ENCODE measurements around the gene KCNE3. TPM values are rescaled to one million over a fixed set of nuclear protein-coding genes. Genes with fewer than 3 reads are reported as not detected.

KCNE3 gene
- total and polyA plus RNA-seq, 10 of the 15 experiments (the other 5 are each of a cell fraction or from before 2014, with no cell fraction given), result not detected

- in situ Hi-C loops (cut with MboI), result no loop called here
- ChIA-PET RAD21 (ENCODE audit: unreplicated experiment) (no interaction called here), CTCF (interaction anchor here (1.1 kb wide), 1 partner anchor 43 kb away, joined by 4 read pairs; no protein-coding TSS in a partner anchor), POLR2A (no interaction called here), SMC1A (ENCODE audit: uncharacterized antibody, unreplicated experiment) (interaction anchor here (0.6 kb wide), 1 partner anchor 21 kb away, joined by 6 read pairs; no protein-coding TSS in a partner anchor)
- TF ChIP-seq CREM (IDR thresholded peaks at IDR 0.05; ENCODE audit: low read depth) (no peak), BMI1 (IDR thresholded peaks at IDR 0.05; ENCODE audit: borderline replicate concordance) (no peak), ESRRA (IDR thresholded peaks at IDR 0.05; ENCODE audit: low read length) (no peak), RELA (IDR thresholded peaks at IDR 0.05; ENCODE audit: borderline replicate concordance, partially characterized antibody) (no peak), NR2C1 (IDR thresholded peaks at IDR 0.05) (no peak), ATF2 (IDR thresholded peaks at IDR 0.05; ENCODE audit: low read length) (no peak), PML (IDR thresholded peaks at IDR 0.05; ENCODE audit: low read length) (no peak), BACH1 (IDR thresholded peaks at IDR 0.05; ENCODE audit: borderline replicate concordance) (no peak), KDM1A (IDR thresholded peaks at IDR 0.05; ENCODE audit: borderline replicate concordance) (no peak), PAX5 (IDR thresholded peaks at IDR 0.05; ENCODE audit: borderline replicate concordance, low read depth, low read length) (no peak), E2F4 (IDR thresholded peaks at IDR 0.05; ENCODE audit: low read depth, low read length) (no peak), HDAC6 (IDR thresholded peaks at IDR 0.05; ENCODE audit: unreplicated experiment) (no peak)
- H3K4me2 ChIP-seq (ENCODE audit: control insufficient read depth, insufficient read depth), result no peak overlapping the region
- H3K9me3 ChIP-seq (replicated peaks; ENCODE audit: control insufficient read depth, insufficient read depth, low read length), result no peaks in the 10 kb centered on the region
- intact Hi-C loops (cut with micrococcal nuclease; ENCODE audit: unreplicated experiment), result no loop called here
- H4K20me1 ChIP-seq (ENCODE audit: control insufficient read depth, insufficient read depth), result no peaks in the 10 kb centered on the region; the same call in 1 of the 2 replicates
- no peaks in the 10 kb centered on the region for H3K4me1 ChIP-seq (ENCODE audit: control insufficient read depth, insufficient read depth, low read length)
- FAIRE-seq, result no peak
- BruUV-seq (replicated peaks), result no TSS peak
- no peak overlapping the region for H2AFZ ChIP-seq (ENCODE audit: control insufficient read depth, low read depth, low read length)
- no peak overlapping the region for H3K9ac ChIP-seq (ENCODE audit: control insufficient read depth, insufficient read depth, low read length)
- H3K79me2 ChIP-seq (ENCODE audit: control insufficient read depth, insufficient read depth, low read length), result no peaks in the 10 kb centered on the region
- peaks cover 3 to 9% of the 10 kb centered on the region in 2 experiments; a peak in 2 of 4 replicates for H3K27me3 ChIP-seq (replicated peaks in 1 of 2; ENCODE audit: control insufficient read depth in 2 of 2, insufficient read depth in 2 of 2, low read length in 1 of 2)
- H3K4me3 ChIP-seq, result no peak overlapping the region
- DNase-seq (ENCODE audit: low read depth, low spot score), result no peak
- H3K27ac ChIP-seq (ENCODE audit: control insufficient read depth, insufficient read depth), result no peak overlapping the region
- no peaks in the 10 kb centered on the region for H3K36me3 ChIP-seq (ENCODE audit: control insufficient read depth in 2 of 2, insufficient read depth in 2 of 2, low read length in 1 of 2)
- WGBS (ENCODE audit: insufficient coverage, insufficient replicate concordance, low lambda C conversion rate, missing lambda C conversion rate), result 54% methylated on average over 1 of the region's 1 CpG
- no peak for ATAC-seq
Observed at GRCh38 chr11:74471037-74471436, 3.7 kb upstream of the KCNE3 start.
